PC-9 (cell line): ENCODE data around the gene ZYG11B. TPM values are rescaled to one million over a fixed set of nuclear protein-coding genes. Genes with fewer than 3 reads are reported as not detected.
"Not testable (repeated sequence)": the region's sequence is repeated elsewhere in the genome, so short reads cannot be mapped to it uniquely, and the experiment has no call there.

Experiments
- BruUV-seq: library from RNA; stranded (reverse); fragments of 400-500 nt; replicated peaks from 2 replicates; lab custom pipeline; 2021; lab: Mats Ljungman, UMichigan
- CTCF ChIA-PET: fragments of 300-600 bp; sonication (Branson Sonifier 250); formaldehyde crosslinking; loops from one replicate; lab custom pipeline; 2022; ENCODE audit warnings: antibody characterized with exemption; lab: Charles Lee
- POLR2A ChIA-PET: fragments of 300-600 bp; sonication (Branson Sonifier 250); formaldehyde crosslinking; loops from one replicate; lab custom pipeline; 2022; ENCODE audit warnings: antibody characterized with exemption; ENCODE audit not compliant: unreplicated experiment; lab: Charles Lee
- DNase-seq, 2 experiments: peaks; one replicate each; pipeline versions ENCODE4 v3.0.0 to v3.0.0-alpha.2; 2015 to 2022; ENCODE audit warnings: mixed read lengths in 1 of 2
- H2AFZ ChIP-seq: fragments of 200-600 bp; sonication (generic); 2 replicates; pipeline ENCODE4 v1.8.1; 2017; ENCODE audit warnings: antibody characterized with exemption
- H3F3A ChIP-seq: fragments of 200-600 bp; sonication (generic); 2 replicates; pipeline ENCODE4 v1.8.1; 2017; ENCODE audit warnings: antibody characterized with exemption, mild to moderate bottlenecking, low read depth; ENCODE audit not compliant: insufficient read depth
- H3K27ac ChIP-seq: fragments of 200-600 bp; sonication (generic); 2 replicates; pipeline ENCODE4 v1.6.1; 2016; ENCODE audit warnings: mixed run types
- H3K27me3 ChIP-seq: fragments of 200-600 bp; sonication (generic); 2 replicates; pipeline ENCODE4 v1.6.1; 2016; ENCODE audit warnings: low read depth, mixed run types; ENCODE audit not compliant: insufficient read depth
- H3K36me3 ChIP-seq: fragments of 200-600 bp; sonication (generic); 2 replicates; pipeline ENCODE4 v1.6.1; 2016; ENCODE audit warnings: low read depth, mixed run types
- H3K4me1 ChIP-seq: fragments of 200-600 bp; sonication (generic); replicated peaks from 2 replicates; pipeline ENCODE4 v1.6.1; 2016; ENCODE audit warnings: mixed run types; ENCODE audit not compliant: insufficient read depth
- H3K4me2 ChIP-seq: fragments of 200-600 bp; sonication (generic); 2 replicates; pipeline ENCODE4 v1.6.1; 2017; ENCODE audit warnings: mixed run types
- H3K4me3 ChIP-seq: fragments of 200-600 bp; sonication (generic); 2 replicates; pipeline ENCODE4 v1.6.1; 2016; ENCODE audit warnings: mixed run types
- H3K79me2 ChIP-seq: fragments of 200-600 bp; sonication (generic); 2 replicates; pipeline ENCODE4 v1.6.1; 2017; ENCODE audit warnings: low read depth, mixed run types
- H3K9me2 ChIP-seq: fragments of 200-600 bp; sonication (generic); 2 replicates; pipeline ENCODE4 v1.8.1; 2017; ENCODE audit warnings: mild to moderate bottlenecking; ENCODE audit not compliant: insufficient read depth
- H3K9me3 ChIP-seq: fragments of 200-600 bp; sonication (generic); 2 replicates; pipeline ENCODE4 v1.8.1; 2016; ENCODE audit warnings: low read depth; ENCODE audit not compliant: insufficient read depth
- H4K20me1 ChIP-seq: fragments of 200-600 bp; sonication (generic); 2 replicates; pipeline ENCODE4 v1.8.1; 2017; ENCODE audit not compliant: insufficient read depth
- CTCF ChIP-seq: fragments of 200-600 bp; sonication (generic); conservative IDR thresholded peaks from 2 replicates; pipeline ENCODE4 v1.6.1; 2017; ENCODE audit warnings: mixed run types, antibody characterized with exemption, mild to moderate bottlenecking, moderate library complexity
- EZH2 ChIP-seq: fragments of 200-600 bp; sonication (generic); IDR thresholded peaks from 2 replicates; pipeline ENCODE4 v1.8.0; 2017; ENCODE audit warnings: antibody characterized with exemption, low read depth
- intact Hi-C: fragments of 100-400 bp; cut with micrococcal nuclease; formaldehyde crosslinking; loops from one replicate; pipeline ENCODE4 v1.10.0; 2022; ENCODE audit not compliant: unreplicated experiment
- total RNA-seq: library from RNA; stranded (reverse); gene quantifications from 2 replicates; pipeline ENCODE4 v1.2.3, GENCODE V29; 2021

The ZYG11B gene
- total RNA-seq, 1 experiment from 2014 or later, result 21.4 TPM

- DNase-seq, result peak in 1 of 2 experiments; percentile 64
- POLR2A ChIA-PET, result interaction anchor here (0.8 kb wide), 1 partner anchor 148 kb away, joined by 27 read pairs; no protein-coding TSS in a partner anchor
- Histone ChIP-seq H3K4me2 (no peak overlapping the region), H3K79me2 (no peaks in the 10 kb centered on the region), H3K4me1 (no peaks in the 10 kb centered on the region), H3K36me3 (no peaks in the 10 kb centered on the region), H3K9me2 (no peaks in the 10 kb centered on the region), H4K20me1 (no peaks in the 10 kb centered on the region), H3F3A (0 out of 2 replicates have a peak, but pooled peaks cover 5% of the 10 kb centered on the region), H3K9me3 (no peaks in the 10 kb centered on the region), H2AFZ (no peak overlapping the region), H3K27me3 (no peaks in the 10 kb centered on the region), H3K4me3 (no peak overlapping the region), H3K27ac (no peak overlapping the region)
- intact Hi-C loops, result no loop called here
- CTCF ChIA-PET, result interaction anchor here (0.7 kb wide), 1 partner anchor 110 kb away, joined by 6 read pairs; no protein-coding TSS in a partner anchor
- no TSS peak for BruUV-seq
- TF ChIP-seq CTCF (no peak), EZH2 (no peak)
Measured at GRCh38 chr1:52867087-52867863, 141.0 kb downstream of the ZYG11B start.

GRCh38 chr1:52869727-52870126 lies 143.5 kb downstream of the ZYG11B start:
- H3F3A ChIP-seq, H3K4me2 ChIP-seq, H3K27ac ChIP-seq, DNase-seq, H2AFZ ChIP-seq, BruUV-seq, H3K9me2 ChIP-seq, H3K4me3 ChIP-seq, H3K4me1 ChIP-seq, H3K27me3 ChIP-seq, intact Hi-C loops, H3K79me2 ChIP-seq, H4K20me1 ChIP-seq, POLR2A ChIA-PET, H3K36me3 ChIP-seq, H3K9me3 ChIP-seq: not testable (repeated sequence)
- CTCF ChIA-PET, result interaction anchor here (0.6 kb wide), 1 partner anchor 100 kb away, joined by 3 read pairs; no protein-coding TSS in a partner anchor

GRCh38 chr1:52876843-52877242 lies 150.6 kb downstream of the ZYG11B start:
- Histone ChIP-seq H4K20me1 (no peaks in the 10 kb centered on the region), H3K9me3 (no peaks in the 10 kb centered on the region), H3K9me2 (0 out of 2 replicates have a peak, but pooled peaks cover 3% of the 10 kb centered on the region), H3K4me3 (no peak overlapping the region), H3K27me3 (no peaks in the 10 kb centered on the region), H3K27ac (no peak overlapping the region), H3K4me2 (no peak overlapping the region), H3K79me2 (no peaks in the 10 kb centered on the region), H3F3A (no peaks in the 10 kb centered on the region), H2AFZ (no peak overlapping the region), H3K4me1 (no peaks in the 10 kb centered on the region), H3K36me3 (0 out of 2 replicates have a peak, but pooled peaks cover 3% of the 10 kb centered on the region)
- no peak for DNase-seq
- CTCF ChIA-PET, result no interaction called here
- no TSS peak for BruUV-seq
- TF ChIP-seq EZH2 (no peak), CTCF (no peak)
- POLR2A ChIA-PET, result no interaction called here
- intact Hi-C loops, result no loop called here

Other genes with a start within 250 kb of the ZYG11B start
- gene TUT4, start 173.4 kb upstream of the ZYG11B start, total RNA-seq, result 76.8 and 78.3 TPM in 2 replicates
- 0.43 TPM in 1 of 2 replicates, not detected in the other for gene GPX7, start 124.1 kb upstream of the ZYG11B start, total RNA-seq
- gene SHISAL2A, start 93.3 kb upstream of the ZYG11B start, total RNA-seq, result not detected in 2 replicates
- 19.8 and 20.7 TPM in 2 replicates for gene COA7, start 28.1 kb upstream of the ZYG11B start, total RNA-seq
- gene ZYG11A, start 116.3 kb downstream of the ZYG11B start, total RNA-seq, result 9.7 and 11.5 TPM in 2 replicates
- 78.4 and 80.0 TPM in 2 replicates for gene ECHDC2, start 195.3 kb downstream of the ZYG11B start, total RNA-seq
- gene SCP2, start 200.8 kb downstream of the ZYG11B start, total RNA-seq, result 87.8 and 95.8 TPM in 2 replicates